Upper lobe of left lung (tissue), 6 donors: ENCODE data around the gene PALS2. TPM values are rescaled to one million over a fixed set of nuclear protein-coding genes. Genes with fewer than 3 reads are reported as not detected.
A peak's percentile ranks its signal among the peaks of the same experiment; 100 is the strongest.

Source experiments
- ATAC-seq, 2 donors: fragments of 200-7000 bp; cut with Tn5 transposase; one replicate each; pipeline ENCODE4 v1.9.1; 2022; ENCODE audit warnings: mild to moderate bottlenecking in 2 of 2, moderate library complexity in 2 of 2; ENCODE audit not compliant: low FRiP score in 2 of 2
- DNase-seq, 2 donors: peaks; one replicate each; pipeline ENCODE4 v3.0.0-alpha.2; 2019 to 2020
- H3K27ac ChIP-seq, 4 donors: fragments of 200-600 bp; sonication (generic); one replicate each; pipeline ENCODE4 v1.5.1; 2016 to 2019
- H3K27me3 ChIP-seq, 4 donors: fragments of 200-600 bp; sonication (generic); one replicate each; pipeline ENCODE4 v1.5.1; 2017 to 2019
- H3K36me3 ChIP-seq, 4 donors: fragments of 200-600 bp; sonication (generic); one replicate each; pipeline ENCODE4 v1.5.1; 2016 to 2019
- H3K4me1 ChIP-seq, 4 donors: fragments of 200-600 bp; sonication (generic); one replicate each; pipeline ENCODE4 v1.5.1; 2018 to 2019
- H3K4me3 ChIP-seq, 4 donors: fragments of 200-600 bp; sonication (generic); one replicate each; pipeline ENCODE4 v1.5.1; 2017 to 2019; ENCODE audit warnings: mild to moderate bottlenecking in 2 of 4, moderate library complexity in 1 of 4
- H3K9me3 ChIP-seq, 4 donors: fragments of 200-600 bp; sonication (generic); one replicate each; pipeline ENCODE4 v1.5.1; 2018 to 2019
- EP300 ChIP-seq, 4 donors: sonication (generic); formaldehyde crosslinking; IDR thresholded peaks; one replicate each; pipeline ENCODE4 v1.5.1; 2017; ENCODE audit warnings: antibody characterized with exemption in 4 of 4, control low read depth in 2 of 4
- POLR2A ChIP-seq, 4 donors: fragments of 450-650 bp; IDR thresholded peaks; one replicate each; pipeline ENCODE4 v1.5.1; 2016 to 2017; ENCODE audit warnings: antibody characterized with exemption in 4 of 4, mild to moderate bottlenecking in 2 of 4
- POLR2AphosphoS5 ChIP-seq, 2 donors: sonication (generic); formaldehyde crosslinking; IDR thresholded peaks; one replicate each; pipeline ENCODE4 v1.5.1; 2017; ENCODE audit warnings: antibody characterized with exemption in 2 of 2
- WGBS, 2 donors: methylation state at CpG; one replicate each; pipeline ENCODE4 v1.1.5; 2017 to 2018; 5-methylcytosine and 5-hydroxymethylcytosine counted together
- total RNA-seq, 6 donors: library from RNA; depleted of rRNA in 4 of 6; stranded (reverse); fragments of >200 nt in 4 of 6; gene quantifications; one replicate each; pipeline versions ENCODE4 v1.1.0 to v1.2.1, GENCODE V29; 2016 to 2021
- TF ChIP-seq, protein P1 (sequence below), 6 experiments: fragments of 450-650 bp in 4 of 6; fragments of 200-600 bp in 2 of 6; sonication (generic) in 2 of 6; IDR thresholded peaks; one replicate each; pipeline ENCODE4 v1.5.1; 2016 to 2019; ENCODE audit warnings: antibody characterized with exemption in 6 of 6
- donor health status: DM: no; HTN: no; CAD: no; lungs with moderate emphysema.
- donor health status: DM: no; HTN: yes; CAD: no; lungs with severe emphysema.

The PALS2 gene
- total RNA-seq, 6 donors from 2014 or later = 8.5 to 22.0 (median 11.1) TPM

DNA sequence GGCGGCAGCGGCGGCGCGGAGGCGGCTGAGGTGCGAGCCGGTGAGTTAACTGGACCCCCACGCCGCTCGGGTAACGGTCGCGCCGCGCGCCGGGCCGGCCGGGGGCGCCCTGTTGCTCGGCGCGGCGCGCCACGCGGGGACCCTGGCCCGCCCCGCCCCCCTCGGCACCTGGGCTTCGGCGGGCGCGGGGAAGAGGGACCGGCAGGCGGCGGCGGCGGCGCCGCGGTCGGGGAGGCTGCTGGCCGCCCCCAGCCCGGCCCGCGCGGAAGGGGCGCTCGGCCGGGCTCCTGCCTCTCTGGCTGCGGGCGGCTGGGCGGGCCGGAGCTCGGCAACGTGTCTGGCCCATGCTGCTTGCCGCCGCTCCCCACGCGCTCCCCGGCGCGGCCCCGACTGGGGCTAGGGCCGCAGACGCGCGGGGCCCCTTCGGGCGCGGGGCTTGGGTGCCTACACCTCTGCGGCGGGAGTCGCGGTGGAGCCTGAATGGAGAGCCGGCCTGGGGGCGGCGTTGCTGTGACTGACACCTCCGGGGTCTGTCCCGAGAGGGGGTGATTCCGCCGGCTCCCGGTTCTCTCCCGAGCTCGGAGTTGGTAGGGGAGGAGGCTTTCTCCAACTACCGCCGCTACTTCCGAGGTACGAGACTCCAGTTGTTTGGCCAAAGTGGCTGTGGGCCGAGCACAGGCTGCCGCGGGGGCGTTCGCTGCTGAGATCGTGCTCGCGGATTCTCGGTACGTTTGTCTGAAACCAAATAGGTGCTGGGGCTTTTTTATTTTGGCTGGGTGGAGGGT lies 494 bp downstream of the PALS2 start:
- DNase-seq (peak; percentile 26 to 90), ATAC-seq (peak; percentile 27 to 68)
- Histone ChIP-seq H3K9me3 (no peaks in the 10 kb centered on the region), H3K27ac (peak overlapping the region in 3 of 4 donors; percentile 37 to 82 (median 72)), H3K4me3 (peak overlapping the region; percentile 63 to 83 (median 77)), H3K27me3 (no peaks in the 10 kb centered on the region), H3K4me1 (peaks cover 5 to 20% (median 7%) of the 10 kb centered on the region in 4 donors), H3K36me3 (no peaks in the 10 kb centered on the region)
- no peak for TF ChIP-seq EP300 (IDR thresholded peaks at IDR 0.05)
- TF ChIP-seq, protein P1, sequence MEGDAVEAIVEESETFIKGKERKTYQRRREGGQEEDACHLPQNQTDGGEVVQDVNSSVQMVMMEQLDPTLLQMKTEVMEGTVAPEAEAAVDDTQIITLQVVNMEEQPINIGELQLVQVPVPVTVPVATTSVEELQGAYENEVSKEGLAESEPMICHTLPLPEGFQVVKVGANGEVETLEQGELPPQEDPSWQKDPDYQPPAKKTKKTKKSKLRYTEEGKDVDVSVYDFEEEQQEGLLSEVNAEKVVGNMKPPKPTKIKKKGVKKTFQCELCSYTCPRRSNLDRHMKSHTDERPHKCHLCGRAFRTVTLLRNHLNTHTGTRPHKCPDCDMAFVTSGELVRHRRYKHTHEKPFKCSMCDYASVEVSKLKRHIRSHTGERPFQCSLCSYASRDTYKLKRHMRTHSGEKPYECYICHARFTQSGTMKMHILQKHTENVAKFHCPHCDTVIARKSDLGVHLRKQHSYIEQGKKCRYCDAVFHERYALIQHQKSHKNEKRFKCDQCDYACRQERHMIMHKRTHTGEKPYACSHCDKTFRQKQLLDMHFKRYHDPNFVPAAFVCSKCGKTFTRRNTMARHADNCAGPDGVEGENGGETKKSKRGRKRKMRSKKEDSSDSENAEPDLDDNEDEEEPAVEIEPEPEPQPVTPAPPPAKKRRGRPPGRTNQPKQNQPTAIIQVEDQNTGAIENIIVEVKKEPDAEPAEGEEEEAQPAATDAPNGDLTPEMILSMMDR (IDR thresholded peaks at IDR 0.05) = no peak
- TF ChIP-seq POLR2AphosphoS5 (IDR thresholded peaks at IDR 0.05) = no peak
- no peak for TF ChIP-seq POLR2A (IDR thresholded peaks at IDR 0.05)
- WGBS, 2 donors = 0 to 1% methylated on average over 1 to 39 of the region's 101 CpGs

DNA sequence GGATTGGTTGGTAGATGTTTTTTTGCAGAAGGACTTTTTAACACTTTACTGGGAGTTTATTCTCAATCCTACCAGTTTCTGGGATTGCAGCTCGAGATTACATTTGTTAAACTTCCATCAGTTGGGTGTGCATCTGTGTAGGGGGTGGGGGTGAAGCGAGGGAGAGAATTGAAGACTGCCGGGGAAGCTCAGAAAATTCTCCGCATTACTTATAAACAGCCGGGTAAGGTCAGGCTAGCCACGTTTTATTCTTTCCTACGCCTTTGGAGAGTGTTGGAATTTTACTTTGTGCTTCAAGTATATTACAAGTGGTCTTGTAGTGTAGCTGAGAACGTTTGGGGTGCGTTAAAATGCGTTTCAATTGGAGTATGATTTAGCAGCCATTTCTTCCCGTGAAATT lies 1.1 kb downstream of the PALS2 start:
- TF ChIP-seq POLR2A (IDR thresholded peaks at IDR 0.05) (no peak), POLR2AphosphoS5 (IDR thresholded peaks at IDR 0.05) (no peak), EP300 (IDR thresholded peaks at IDR 0.05) (no peak)
- TF ChIP-seq, protein P1 (IDR thresholded peaks at IDR 0.05) = no peak
- peak overlapping the region in 2 of 4 donors; percentile 48 to 82 for H3K27ac ChIP-seq
- no peaks in the 10 kb centered on the region for H3K36me3 ChIP-seq
- DNase-seq = no peak
- peak overlapping the region; percentile 49 to 83 (median 77) for H3K4me3 ChIP-seq
- peaks cover 5 to 20% (median 7%) of the 10 kb centered on the region in 4 donors for H3K4me1 ChIP-seq
- ATAC-seq = no peak
- WGBS, 2 donors = 9% methylated on average over 11 of the region's 11 CpGs
- H3K27me3 ChIP-seq = no peaks in the 10 kb centered on the region
- H3K9me3 ChIP-seq = no peaks in the 10 kb centered on the region

DNA sequence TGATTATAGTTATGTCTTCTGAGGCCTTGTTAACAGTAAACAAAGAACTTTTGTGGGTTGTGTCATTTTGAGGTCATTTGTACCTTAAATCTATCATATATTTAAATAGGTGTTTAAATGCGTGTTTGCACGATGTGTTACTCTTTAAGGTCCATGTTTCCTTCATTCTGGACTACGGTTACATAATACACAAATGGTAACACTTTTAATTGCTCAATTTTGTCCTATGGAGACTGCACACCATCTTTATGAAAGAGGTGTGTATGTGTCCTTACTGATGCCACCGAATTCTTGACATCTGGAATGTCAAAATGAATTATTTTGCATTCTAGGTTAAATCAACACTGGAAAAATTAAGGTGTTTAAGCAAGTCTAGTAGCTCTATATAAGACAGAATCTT lies 1.7 kb downstream of the PALS2 start:
- no peaks in the 10 kb centered on the region for H3K9me3 ChIP-seq
- WGBS, 2 donors = 73 to 79% methylated on average over 4 of the region's 4 CpGs
- peak overlapping the region in 1 of 4 donors; percentile 82 for H3K27ac ChIP-seq
- H3K27me3 ChIP-seq = no peaks in the 10 kb centered on the region
- H3K36me3 ChIP-seq = no peaks in the 10 kb centered on the region
- peak overlapping the region in 2 of 4 donors; percentile 77 to 83 for H3K4me3 ChIP-seq
- no peak for ATAC-seq
- H3K4me1 ChIP-seq = peaks cover 5 to 20% (median 7%) of the 10 kb centered on the region in 4 donors
- TF ChIP-seq, protein P1 (IDR thresholded peaks at IDR 0.05) = no peak
- no peak for TF ChIP-seq POLR2AphosphoS5 (IDR thresholded peaks at IDR 0.05)
- no peak for TF ChIP-seq POLR2A (IDR thresholded peaks at IDR 0.05)
- TF ChIP-seq EP300 (IDR thresholded peaks at IDR 0.05) = no peak
- no peak for DNase-seq

DNA sequence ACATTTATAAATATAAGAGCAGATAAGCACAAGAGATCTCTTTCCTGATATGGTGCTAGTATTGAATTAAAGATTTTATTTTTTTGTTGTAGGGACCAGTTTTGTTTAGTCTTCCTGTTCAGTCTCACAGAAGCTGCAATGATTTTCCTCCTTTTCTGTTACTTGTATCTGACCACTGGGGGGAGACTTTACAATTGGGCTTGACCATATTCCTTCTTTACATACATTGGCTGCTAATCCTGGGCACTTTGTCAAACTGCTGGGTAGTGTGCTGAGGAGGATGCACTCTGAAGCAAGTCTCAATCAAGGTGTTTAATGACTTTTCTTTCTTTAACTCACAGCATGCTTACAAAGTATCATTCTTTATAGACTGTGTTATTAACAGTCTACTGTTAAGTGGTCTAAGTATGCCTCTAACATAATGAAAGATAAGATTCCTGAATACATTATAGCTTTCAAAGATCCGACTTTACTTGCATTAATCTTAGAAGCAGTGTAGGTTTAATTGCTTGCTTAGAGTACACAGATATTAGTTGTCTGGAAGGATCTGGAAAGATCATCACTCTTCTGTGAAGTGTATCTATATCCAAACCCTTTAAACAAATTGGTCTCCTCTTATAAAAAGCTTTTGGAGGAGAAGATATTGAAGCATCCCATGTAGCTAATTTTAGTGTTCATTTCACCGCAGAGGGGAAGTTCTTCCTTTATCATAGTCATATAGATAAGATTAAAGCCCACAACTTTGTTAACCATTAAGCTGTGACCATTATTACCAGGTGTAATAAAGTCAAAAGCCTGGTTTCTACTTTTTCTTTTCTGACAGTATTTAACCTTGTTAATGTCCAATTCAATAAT lies 3.1 kb downstream of the PALS2 start:
- no peaks in the 10 kb centered on the region for H3K9me3 ChIP-seq
- ATAC-seq (no peak), DNase-seq (no peak)
- no peaks in the 10 kb centered on the region for H3K36me3 ChIP-seq
- TF ChIP-seq EP300 (IDR thresholded peaks at IDR 0.05) (no peak), POLR2A (IDR thresholded peaks at IDR 0.05) (no peak)
- TF ChIP-seq, protein P1 (IDR thresholded peaks at IDR 0.05) = peak; percentile 21 to 50 (median 36)
- H3K4me1 ChIP-seq = peaks cover 5 to 20% (median 7%) of the 10 kb centered on the region in 4 donors
- H3K4me3 ChIP-seq = no peak overlapping the region
- no peaks in the 10 kb centered on the region for H3K27me3 ChIP-seq
- H3K27ac ChIP-seq = no peak overlapping the region
- WGBS, 2 donors = 31 to 38% methylated on average over 2 of the region's 2 CpGs
